Left kidney (tissue), 8 donors: Measurements from ENCODE around the gene NUDT3. TPM values are rescaled to one million over a fixed set of nuclear protein-coding genes. Genes with fewer than 3 reads are reported as not detected.
"Not testable (repeated sequence)": the region's sequence is repeated elsewhere in the genome, so short reads cannot be mapped to it uniquely, and the experiment has no call there.

Source experiments
- DNase-seq: peaks from one replicate; pipeline ENCODE4 v3.0.0-alpha.2; 2013
- long read RNA-seq, 8 donors: transcript quantifications; one replicate each; lab custom pipeline, GENCODE V29; 2026
- polyA plus RNA-seq: library from polyadenylated mRNA; unstranded; fragments of 120-200 nt; gene quantifications from one replicate; pipeline ENCODE4 v1.2.1, GENCODE V29; 2013; ENCODE audit not compliant: insufficient read length

The NUDT3 gene
- 16.7 TPM for polyA plus RNA-seq
- long read RNA-seq, donor 1, full-length matches to known transcripts, result 43 of 49 reads
- long read RNA-seq, donor 1, partial matches to known transcripts, result 6 of 49 reads
- long read RNA-seq, donor 1, other reads (novel, unspliced or antisense), result 0 of 49 reads
- long read RNA-seq, donor 2, full-length matches to known transcripts, result 36 of 50 reads
- long read RNA-seq, donor 2, partial matches to known transcripts, result 14 of 50 reads
- long read RNA-seq, donor 2, other reads (novel, unspliced or antisense), result 0 of 50 reads
- long read RNA-seq, donor 3, full-length matches to known transcripts, result 23 of 23 reads
- long read RNA-seq, donor 3, partial matches to known transcripts, result 0 of 23 reads
- long read RNA-seq, donor 3, other reads (novel, unspliced or antisense), result 0 of 23 reads
- long read RNA-seq, donor 4, full-length matches to known transcripts, result 4 of 4 reads
- long read RNA-seq, donor 4, partial matches to known transcripts, result 0 of 4 reads
- long read RNA-seq, donor 4, other reads (novel, unspliced or antisense), result 0 of 4 reads
- long read RNA-seq, donor 5, full-length matches to known transcripts, result 52 of 52 reads
- long read RNA-seq, donor 5, partial matches to known transcripts, result 0 of 52 reads
- long read RNA-seq, donor 5, other reads (novel, unspliced or antisense), result 0 of 52 reads
- long read RNA-seq, donor 6, full-length matches to known transcripts, result 18 of 18 reads
- long read RNA-seq, donor 6, partial matches to known transcripts, result 0 of 18 reads
- long read RNA-seq, donor 6, other reads (novel, unspliced or antisense), result 0 of 18 reads
- long read RNA-seq, donor 7, full-length matches to known transcripts, result 42 of 42 reads
- long read RNA-seq, donor 7, partial matches to known transcripts, result 0 of 42 reads
- long read RNA-seq, donor 7, other reads (novel, unspliced or antisense), result 0 of 42 reads
- long read RNA-seq, donor 8, full-length matches to known transcripts, result 13 of 18 reads
- long read RNA-seq, donor 8, partial matches to known transcripts, result 5 of 18 reads
- long read RNA-seq, donor 8, other reads (novel, unspliced or antisense), result 0 of 18 reads

GRCh38 chr6:34392497-34393190 lies at the start of gene NUDT3:
TSS of gene NUDT3 (minus strand) at chr6:34392669. CDS start at chr6:34392362, 307 bp downstream.
- peak; percentile 95 for DNase-seq

GRCh38 chr6:34441526-34441925 lies 49.1 kb upstream of the NUDT3 start:
- DNase-seq, result no peak

- DNase-seq, result no peak
These were observed 47.0 kb upstream of the NUDT3 start for GRCh38 chr6:34439442-34439841.

GRCh38 chr6:34438705-34439104 lies 46.2 kb upstream of the NUDT3 start:
- DNase-seq, result no peak

- no peak for DNase-seq
These were observed 45.1 kb upstream of the NUDT3 start for GRCh38 chr6:34437644-34437970.

- no peak for DNase-seq
These were observed 44.6 kb upstream of the NUDT3 start for GRCh38 chr6:34436803-34437643.

GRCh38 chr6:34435916-34436315 lies 43.4 kb upstream of the NUDT3 start:
- DNase-seq, result no peak

- peak; percentile 93 for DNase-seq
These were observed 33.3 kb upstream of the NUDT3 start, which contains the start of gene RPS10 for GRCh38 chr6:34425498-34426410. TSS of gene RPS10 (minus strand) at chr6:34426069. CDS start at chr6:34425221, 848 bp downstream.

GRCh38 chr6:34425132-34425497 lies 32.6 kb upstream of the NUDT3 start:
- DNase-seq, result no peak

- DNase-seq, result no peak
These were observed 32.0 kb upstream of the NUDT3 start for GRCh38 chr6:34424200-34425131.

- DNase-seq, result no peak
These were observed 30.8 kb upstream of the NUDT3 start for GRCh38 chr6:34423254-34423653.

GRCh38 chr6:34418367-34418766 lies 25.9 kb upstream of the NUDT3 start:
- DNase-seq, result no peak

- no peak for DNase-seq
These were observed 24.5 kb upstream of the NUDT3 start for GRCh38 chr6:34416877-34417371.

GRCh38 chr6:34414999-34415858 lies 22.8 kb upstream of the NUDT3 start:
- peak; percentile 36 for DNase-seq

- DNase-seq, result no peak
These were observed 20.3 kb upstream of the NUDT3 start for GRCh38 chr6:34412643-34413214.

GRCh38 chr6:34412016-34412415 lies 19.5 kb upstream of the NUDT3 start:
- DNase-seq, result no peak

GRCh38 chr6:34407915-34408314 lies 15.4 kb upstream of the NUDT3 start:
- not testable (repeated sequence) for DNase-seq
